GM12878 (cell line): ENCODE results near the gene NGFR. TPM values are rescaled to one million over a fixed set of nuclear protein-coding genes. Genes with fewer than 3 reads are reported as not detected.

Source experiments
- ATAC-seq: fragments of 200-7000 bp; cut with Tn5 transposase; 3 replicates; pipeline ENCODE4 v1.9.1; 2020; ENCODE audit warnings: mild to moderate bottlenecking, moderate library complexity
- BruUV-seq: library from RNA; stranded (reverse); fragments of 400-500 nt; replicated peaks from 2 replicates; lab custom pipeline; 2021; lab: Mats Ljungman, UMichigan
- CTCF ChIA-PET: fragments of 300-600 bp; sonication (Branson Sonifier 250); formaldehyde crosslinking; extraction: SDS; loops from one replicate; lab custom pipeline; 2021; ENCODE audit warnings: inconsistent platforms; lab: Yijun Ruan, JAX
- POLR2A ChIA-PET: fragments of 350-600 bp; formaldehyde crosslinking; extraction: SDS; loops from one replicate; lab custom pipeline; 2021; ENCODE audit warnings: inconsistent platforms; lab: Charles Lee
- RAD21 ChIA-PET: fragments of 300-600 bp; sonication (Branson Sonifier 250); formaldehyde crosslinking; loops from one replicate; lab custom pipeline; 2023; ENCODE audit warnings: antibody characterized with exemption; ENCODE audit not compliant: unreplicated experiment; lab: Charles Lee
- SMC1A ChIA-PET: fragments of 300-600 bp; sonication (Branson Sonifier 250); formaldehyde crosslinking; loops from one replicate; lab custom pipeline; 2023; ENCODE audit not compliant: unreplicated experiment, uncharacterized antibody; lab: Charles Lee
- DNase-seq: peaks from one replicate; pipeline ENCODE4 v3.0.0-alpha.2; 2011; ENCODE audit warnings: low read depth, low spot score
- FAIRE-seq: peaks from 3 replicates; lab custom pipeline; 2011; peaks lifted over from hg19 to GRCh38; lab: Jason Lieb, UNC
- H2AFZ ChIP-seq: 2 replicates; pipeline ENCODE4 v1.6.0; 2011; ENCODE audit warnings: low read depth, low read length, control low read depth; ENCODE audit not compliant: control insufficient read depth
- H3K27ac ChIP-seq: 2 replicates; pipeline ENCODE4 v1.5.1; 2011; ENCODE audit warnings: control low read depth; ENCODE audit not compliant: control insufficient read depth, insufficient read depth
- H3K27me3 ChIP-seq, 2 experiments: replicated peaks in 1 of 2; 2 replicates each; pipeline versions ENCODE4 v1.6.0 to v1.6.1; 2011; ENCODE audit warnings: low read length in 1 of 2; ENCODE audit not compliant: control insufficient read depth in 2 of 2, insufficient read depth in 2 of 2
- H3K36me3 ChIP-seq, 2 experiments: 2 replicates each; pipeline ENCODE4 v1.5.1; 2011; ENCODE audit warnings: low read length in 1 of 2; ENCODE audit not compliant: control insufficient read depth in 2 of 2, insufficient read depth in 2 of 2
- H3K4me1 ChIP-seq: 2 replicates; pipeline ENCODE4 v1.6.1; 2011; ENCODE audit warnings: mild to moderate bottlenecking, low read length, moderate library complexity, mixed read lengths; ENCODE audit not compliant: control insufficient read depth, insufficient read depth
- H3K4me2 ChIP-seq: 2 replicates; pipeline ENCODE4 v1.6.0; 2011; ENCODE audit warnings: control low read depth; ENCODE audit not compliant: control insufficient read depth, insufficient read depth
- H3K4me3 ChIP-seq: fragments of 200-600 bp; sonication (generic); 2 replicates; pipeline ENCODE4 v1.5.1; 2016
- H3K79me2 ChIP-seq: 2 replicates; pipeline ENCODE4 v1.6.0; 2011; ENCODE audit warnings: low read length; ENCODE audit not compliant: control insufficient read depth, insufficient read depth
- H3K9ac ChIP-seq: 2 replicates; pipeline ENCODE4 v1.8.0; 2011; ENCODE audit warnings: low read length, control low read depth, mixed read lengths; ENCODE audit not compliant: control insufficient read depth, insufficient read depth
- H3K9me3 ChIP-seq: replicated peaks from 3 replicates; pipeline ENCODE4 v1.5.1; 2011; ENCODE audit warnings: mild to moderate bottlenecking, low read length; ENCODE audit not compliant: control insufficient read depth, insufficient read depth
- H4K20me1 ChIP-seq: 2 replicates; pipeline ENCODE4 v1.6.0; 2011; ENCODE audit not compliant: control insufficient read depth, insufficient read depth
- CBX5 ChIP-seq: sonication (generic); IDR thresholded peaks from 2 replicates; pipeline ENCODE4 v1.6.1; 2016; ENCODE audit warnings: low read depth, moderate library complexity, mild to moderate bottlenecking, inconsistent platforms
- CTCF ChIP-seq, 3 experiments: IDR thresholded peaks in 2 of 3; conservative IDR thresholded peaks in 1 of 3; 2 replicates each; pipeline ENCODE4 v1.5.1; 2011; ENCODE audit warnings: low read depth in 3 of 3, low read length in 3 of 3, mild to moderate bottlenecking in 3 of 3, control low read depth in 2 of 3, moderate library complexity in 2 of 3, inconsistent platforms in 1 of 3, mixed read lengths in 1 of 3; ENCODE audit not compliant: control insufficient read depth in 2 of 3, insufficient read depth in 1 of 3; ENCODE audit errors: extremely low read depth in 1 of 3
- JUNB ChIP-seq: IDR thresholded peaks from 2 replicates; pipeline ENCODE4 v1.6.1; 2016; ENCODE audit warnings: antibody characterized with exemption, mild to moderate bottlenecking
- NFYB ChIP-seq: IDR thresholded peaks from 2 replicates; pipeline ENCODE4 v1.6.1; 2011; ENCODE audit warnings: low read depth, mild to moderate bottlenecking, low read length, improper control_type of control experiment, moderate library complexity; ENCODE audit not compliant: insufficient read depth
- WGBS: methylation state at CpG from one replicate; pipeline ENCODE4 v1.1.6; 2016; ENCODE audit warnings: low lambda C conversion rate; ENCODE audit not compliant: insufficient replicate concordance, insufficient coverage; ENCODE audit errors: missing lambda C conversion rate; 5-methylcytosine and 5-hydroxymethylcytosine counted together
- in situ Hi-C: fragments of 300-500 bp; cut with MboI; formaldehyde crosslinking; loops from 9 replicates; pipeline ENCODE4 v1.14.3; 2018; ENCODE audit warnings: mixed read lengths
- intact Hi-C: fragments of 100-400 bp; cut with micrococcal nuclease; formaldehyde crosslinking; loops from one replicate; pipeline ENCODE4 v1.14.2; 2022; ENCODE audit not compliant: unreplicated experiment
- polyA plus RNA-seq, 11 experiments: library from polyadenylated mRNA; depleted of rRNA in 4 of 11; unstranded in 6 of 11; stranded (reverse) in 5 of 11; fragments of >200 nt; fragmentation: Nextera tagmentation in 4 of 11; fragmentation: Illumina TruSeq in 1 of 11; extraction: Ambion mirVana in 4 of 11; extraction: Trizol in 1 of 11; gene quantifications; 1 replicate in 1 of 11; 2 replicates in 10 of 11; pipeline versions ENCODE4 v1.2.1 to v1.2.3, GENCODE V29; 2011 to 2016; ENCODE audit warnings: inconsistent platforms in 2 of 11, missing spikeins in 2 of 11, low read depth in 1 of 11
- total RNA-seq, 4 experiments: library from RNA; depleted of rRNA in 3 of 4; stranded (reverse); fragments of >200 nt in 3 of 4; fragmentation: Illumina TruSeq in 1 of 4; extraction: Trizol in 1 of 4; gene quantifications; 2 replicates each; pipeline versions ENCODE4 v1.2.1 to v1.2.3, GENCODE V29; 2013 to 2021

NGFR gene
- total and polyA plus RNA-seq, 10 of the 15 experiments (the other 5 are each of a cell fraction or from before 2014, with no cell fraction given) = 0.05 to 0.28 (median 0.08) TPM; not detected in 1

GRCh38 chr17:49514071-49514721 lies 19.1 kb downstream of the NGFR start:
- ChIA-PET CTCF (interaction anchor here (0.9 to 2.3 kb wide), 4 partner anchors 30 to 54 kb away, joined by 3 to 17 read pairs (median 3); no protein-coding TSS in a partner anchor), SMC1A (interaction anchor here (1.4 kb wide), 1 partner anchor 44 kb away, joined by 4 read pairs; no protein-coding TSS in a partner anchor), RAD21 (no interaction called here), POLR2A (no interaction called here)
- H4K20me1 ChIP-seq = no peaks in the 10 kb centered on the region
- no peak for DNase-seq
- H3K27ac ChIP-seq = no peak overlapping the region
- TF ChIP-seq JUNB = no peak
- TF ChIP-seq CBX5 = no peak
- no peak for TF ChIP-seq NFYB
- peak in 2 of 3 experiments; percentile 10 to 15; a peak in 1 of 6 replicates for TF ChIP-seq CTCF (IDR thresholded peaks at IDR 0.05 in 2 of 3, conservative IDR thresholded peaks at IDR 0.05 in 1 of 3; ENCODE audit: control insufficient read depth in 2 of 3, extremely low read depth in 1 of 3, insufficient read depth in 1 of 3, low read depth in 3 of 3, low read length in 3 of 3)
- no peaks in the 10 kb centered on the region for H3K79me2 ChIP-seq
- no peak overlapping the region for H3K4me3 ChIP-seq
- in situ Hi-C loops (no loop called here), intact Hi-C loops (no loop called here)
- ATAC-seq = peak; percentile 11; the same call in 2 of the 3 replicates
- no TSS peak for BruUV-seq
- no peaks in the 10 kb centered on the region; a peak in 1 of 4 replicates for H3K27me3 ChIP-seq
- H3K9me3 ChIP-seq = no peaks in the 10 kb centered on the region
- H2AFZ ChIP-seq = no peak overlapping the region
- H3K4me2 ChIP-seq = no peak overlapping the region
- no peaks in the 10 kb centered on the region for H3K36me3 ChIP-seq
- peaks cover 24% of the 10 kb centered on the region for H3K4me1 ChIP-seq
- H3K9ac ChIP-seq = no peak overlapping the region
- 83% methylated on average over 15 of the region's 15 CpGs for WGBS
- no peak for FAIRE-seq
